ENCODE results near the gene BCL2L1.

DNA sequence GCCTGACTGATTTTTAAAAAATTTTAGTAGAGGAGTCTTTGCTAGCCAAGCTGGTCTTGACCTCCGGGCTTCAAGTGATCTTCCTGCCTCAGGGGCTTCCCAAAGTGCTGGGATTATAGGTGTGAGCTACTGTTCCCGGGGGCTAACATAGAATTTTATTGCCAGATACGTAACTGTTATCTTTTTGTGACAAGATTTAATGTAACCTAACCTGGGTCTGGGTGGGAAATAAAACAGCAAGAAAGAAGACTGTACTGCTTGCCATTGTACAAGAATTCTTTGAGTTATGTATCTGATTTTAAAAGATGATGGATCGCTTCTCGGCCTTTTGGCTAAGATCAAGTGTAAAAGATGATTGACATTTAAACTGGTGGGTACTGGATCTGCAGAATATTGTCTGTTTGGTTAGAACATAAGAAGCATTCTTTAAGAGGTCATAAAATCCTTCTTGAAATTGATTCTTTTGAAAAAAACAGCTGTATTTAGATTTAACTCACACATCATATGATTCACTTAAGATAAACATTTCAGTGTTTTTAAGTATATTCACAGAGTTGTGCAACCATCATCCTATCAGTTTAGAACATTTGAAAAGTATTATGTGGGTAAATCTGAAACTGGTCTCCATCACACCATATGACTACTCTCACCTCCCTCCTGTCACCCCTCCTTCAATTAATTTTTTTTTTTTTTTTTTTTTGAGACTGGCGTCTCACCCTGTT is 38.0 kb upstream of the BCL2L1 start:
- TF ChIP-seq CEBPB (IDR thresholded peaks at IDR 0.05; ENCODE audit: borderline replicate concordance in 1 of 2, low read depth in 2 of 2, low read length in 2 of 2) (no peak), SREBF2 (IDR thresholded peaks at IDR 0.05; ENCODE audit: low read length) (no peak), TAF1 (IDR thresholded peaks at IDR 0.05; ENCODE audit: borderline replicate concordance, low read depth, low read length) (no peak), SP1 (IDR thresholded peaks at IDR 0.05; ENCODE audit: low read depth, low read length) (no peak), EP300 (IDR thresholded peaks at IDR 0.05; ENCODE audit: borderline replicate concordance in 1 of 2, control insufficient read depth in 1 of 2, low read depth in 2 of 2, low read length in 2 of 2) (no peak), RAD21 (IDR thresholded peaks at IDR 0.05; ENCODE audit: insufficient read depth, low read depth, low read length) (no peak), SMC3 (IDR thresholded peaks at IDR 0.05; ENCODE audit: borderline replicate concordance, low read length) (no peak), POLR2A (IDR thresholded peaks at IDR 0.05; ENCODE audit: low read depth, low read length) (no peak)
- TF ChIP-seq, protein P1, sequence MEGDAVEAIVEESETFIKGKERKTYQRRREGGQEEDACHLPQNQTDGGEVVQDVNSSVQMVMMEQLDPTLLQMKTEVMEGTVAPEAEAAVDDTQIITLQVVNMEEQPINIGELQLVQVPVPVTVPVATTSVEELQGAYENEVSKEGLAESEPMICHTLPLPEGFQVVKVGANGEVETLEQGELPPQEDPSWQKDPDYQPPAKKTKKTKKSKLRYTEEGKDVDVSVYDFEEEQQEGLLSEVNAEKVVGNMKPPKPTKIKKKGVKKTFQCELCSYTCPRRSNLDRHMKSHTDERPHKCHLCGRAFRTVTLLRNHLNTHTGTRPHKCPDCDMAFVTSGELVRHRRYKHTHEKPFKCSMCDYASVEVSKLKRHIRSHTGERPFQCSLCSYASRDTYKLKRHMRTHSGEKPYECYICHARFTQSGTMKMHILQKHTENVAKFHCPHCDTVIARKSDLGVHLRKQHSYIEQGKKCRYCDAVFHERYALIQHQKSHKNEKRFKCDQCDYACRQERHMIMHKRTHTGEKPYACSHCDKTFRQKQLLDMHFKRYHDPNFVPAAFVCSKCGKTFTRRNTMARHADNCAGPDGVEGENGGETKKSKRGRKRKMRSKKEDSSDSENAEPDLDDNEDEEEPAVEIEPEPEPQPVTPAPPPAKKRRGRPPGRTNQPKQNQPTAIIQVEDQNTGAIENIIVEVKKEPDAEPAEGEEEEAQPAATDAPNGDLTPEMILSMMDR (IDR thresholded peaks at IDR 0.05 in 2 of 3, conservative IDR thresholded peaks at IDR 0.05 in 1 of 3; ENCODE audit: control insufficient read depth in 2 of 3, extremely low read depth in 1 of 3, insufficient read depth in 1 of 3, low read depth in 3 of 3, low read length in 3 of 3), result no peak
